Measurements from ENCODE around the gene SMPX.
"Not testable (repeated sequence)": the region's sequence is repeated elsewhere in the genome, so short reads cannot be mapped to it uniquely, and the experiment has no call there.

SMPX gene

DNA sequence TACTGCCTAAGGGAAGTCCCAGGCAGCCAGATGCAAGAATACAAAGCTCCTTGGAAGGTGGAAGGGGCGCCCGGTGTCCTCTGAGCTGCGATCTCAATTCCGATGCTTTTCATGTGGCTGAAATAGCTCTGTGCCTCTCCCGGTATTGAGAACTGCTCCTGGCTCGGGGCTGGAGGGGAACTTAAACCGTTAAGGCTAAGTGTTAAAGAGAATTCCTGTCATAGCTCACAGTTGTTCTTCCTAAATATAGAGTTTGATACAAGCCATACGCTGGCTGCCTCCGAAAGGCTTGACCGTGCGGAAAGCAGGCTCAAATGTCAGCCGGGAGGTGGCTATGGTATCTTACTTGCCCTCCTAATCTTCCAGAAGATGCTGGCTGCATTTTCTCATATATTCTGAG is at the start of gene SMPX:
Gene SMPX, minus strand, starts transcription at position 157 of the 400 bp plus-strand sequence. CDS start 3,826 bp downstream, outside the sequence.
- no peak for DNase-seq

DNA sequence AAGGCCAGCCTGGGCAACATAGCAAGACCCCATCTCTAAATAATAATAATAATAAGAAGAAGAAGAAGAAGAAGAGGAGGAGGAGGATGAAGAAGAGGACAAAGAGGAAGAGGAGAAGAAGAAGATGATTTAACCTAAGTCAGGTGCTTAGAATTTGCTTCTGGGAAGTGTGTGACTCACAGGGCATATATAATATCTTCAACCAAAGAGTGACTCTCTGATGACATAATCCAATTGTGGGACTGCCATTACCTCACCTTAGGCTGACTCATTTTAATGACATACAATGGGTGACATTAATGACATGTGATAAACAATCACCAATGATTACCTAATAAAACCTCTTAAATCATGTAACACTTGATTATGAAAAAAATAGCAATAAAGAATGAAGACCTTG is 48.8 kb upstream of the SMPX start:
- no peak for DNase-seq

DNA sequence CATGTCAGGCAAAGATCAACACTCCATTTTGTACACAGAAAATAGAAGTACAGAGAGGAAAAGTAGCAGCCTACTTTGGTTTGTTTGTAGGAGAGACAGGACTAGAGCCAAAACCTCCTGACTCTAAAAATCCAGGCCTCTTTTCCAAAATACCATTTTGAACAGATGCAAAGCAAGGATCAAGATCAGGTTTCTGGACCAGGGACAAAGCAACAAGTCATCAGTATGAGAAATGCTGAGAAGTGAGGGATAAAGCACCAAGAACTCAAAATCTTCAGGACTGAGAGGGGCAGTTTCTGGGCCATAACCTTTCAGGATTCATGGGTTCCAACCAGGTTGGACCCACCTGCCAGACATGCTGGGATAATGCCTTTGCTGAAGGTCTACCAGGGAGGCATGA is 44.9 kb upstream of the SMPX start:
- DNase-seq, result no peak

DNA sequence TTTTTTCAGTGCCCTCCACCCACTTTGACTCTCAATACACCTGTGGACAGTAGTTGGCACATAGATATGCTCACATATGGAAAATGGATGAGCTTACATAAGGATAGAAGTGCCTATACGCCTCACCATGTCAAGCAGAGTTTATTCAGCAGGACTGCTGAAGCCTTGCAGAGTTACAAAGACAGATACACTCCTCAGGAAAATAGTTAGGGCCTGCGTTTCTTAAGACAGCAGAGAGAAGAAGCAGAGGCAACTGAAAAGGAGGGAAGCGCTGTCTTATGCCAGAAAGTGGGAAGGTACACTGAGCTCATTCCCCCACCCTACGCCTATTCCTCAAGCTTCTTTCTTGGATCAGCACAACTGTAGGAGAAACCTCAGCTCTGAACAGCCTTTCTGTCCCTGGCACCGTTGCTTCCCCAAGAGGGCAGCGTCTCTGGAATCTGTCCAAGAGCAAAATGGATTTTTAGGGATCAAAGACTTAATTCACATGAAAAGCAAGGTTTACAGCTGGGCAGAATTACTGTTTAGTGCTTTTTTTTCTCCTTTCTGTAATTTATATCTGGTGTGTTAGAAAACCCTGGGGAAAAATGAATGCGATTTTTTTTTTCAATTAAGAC is 44.2 kb upstream of the SMPX start:
- no peak for DNase-seq

DNA sequence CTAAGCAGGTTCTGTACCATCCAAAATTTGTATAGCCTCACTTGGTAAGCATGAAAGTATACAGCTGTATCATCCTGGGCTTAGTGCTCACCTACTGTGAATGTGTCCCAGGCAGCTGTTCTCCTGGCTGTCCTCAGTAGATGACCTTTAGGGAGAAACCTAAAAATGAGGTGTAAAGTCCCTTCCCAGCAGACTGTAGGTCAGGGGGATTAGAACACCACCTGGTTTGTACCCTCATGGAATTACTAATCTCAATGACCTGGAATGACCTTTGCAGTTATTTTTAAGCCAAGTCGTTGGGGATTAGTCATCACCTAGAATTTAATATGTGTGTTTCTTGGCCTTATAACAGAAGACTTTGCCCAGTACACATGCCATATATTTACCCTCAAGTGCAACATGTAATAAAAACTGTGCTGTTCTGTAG is 42.4 kb upstream of the SMPX start:
- no peak for DNase-seq

DNA sequence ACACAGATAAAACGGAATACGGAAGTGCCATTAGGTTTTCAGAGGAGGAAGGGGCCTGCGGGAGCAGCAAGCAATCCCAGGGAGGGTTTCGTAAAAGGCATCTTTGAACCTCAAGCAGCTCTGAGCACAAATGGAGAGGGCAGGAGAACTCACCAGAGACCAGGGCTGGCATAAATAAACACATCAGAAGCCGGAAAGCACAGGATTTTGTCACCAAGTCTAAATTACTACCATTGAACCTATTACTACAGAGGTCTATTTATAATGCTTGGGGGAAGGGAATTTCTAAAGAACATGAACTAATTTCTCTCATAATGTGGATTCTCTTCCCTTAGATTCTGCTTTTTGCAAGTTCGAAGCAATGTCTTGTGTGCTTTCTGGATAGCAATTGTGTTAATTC is 41.9 kb upstream of the SMPX start:
- no peak for DNase-seq

DNA sequence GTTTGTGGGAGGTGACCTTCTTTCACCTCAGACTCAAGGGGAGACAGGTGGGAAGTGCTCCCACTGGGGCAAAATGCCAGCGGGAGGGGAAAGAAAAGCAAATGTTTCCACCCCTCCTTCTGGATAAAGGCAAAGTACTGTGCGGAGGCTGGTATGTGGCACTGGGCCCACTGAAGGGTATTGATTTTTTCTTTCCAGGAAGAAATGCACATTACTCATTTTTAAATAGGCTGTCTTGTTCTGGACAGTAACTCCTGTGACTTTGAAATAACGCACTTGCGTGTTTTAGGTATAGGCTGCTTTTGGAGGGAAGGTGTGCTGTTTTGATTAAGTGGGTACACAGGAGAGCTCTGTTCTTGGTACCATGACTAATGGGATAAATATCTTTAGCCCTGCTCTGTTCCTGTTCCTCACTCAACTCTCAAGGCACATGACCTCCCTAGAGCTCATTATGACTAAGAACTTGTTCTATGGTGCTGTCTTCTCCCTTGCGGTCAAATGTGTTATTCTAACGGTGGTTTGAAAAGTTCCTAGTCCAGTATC is 40.8 kb upstream of the SMPX start:
- no peak for DNase-seq

DNA sequence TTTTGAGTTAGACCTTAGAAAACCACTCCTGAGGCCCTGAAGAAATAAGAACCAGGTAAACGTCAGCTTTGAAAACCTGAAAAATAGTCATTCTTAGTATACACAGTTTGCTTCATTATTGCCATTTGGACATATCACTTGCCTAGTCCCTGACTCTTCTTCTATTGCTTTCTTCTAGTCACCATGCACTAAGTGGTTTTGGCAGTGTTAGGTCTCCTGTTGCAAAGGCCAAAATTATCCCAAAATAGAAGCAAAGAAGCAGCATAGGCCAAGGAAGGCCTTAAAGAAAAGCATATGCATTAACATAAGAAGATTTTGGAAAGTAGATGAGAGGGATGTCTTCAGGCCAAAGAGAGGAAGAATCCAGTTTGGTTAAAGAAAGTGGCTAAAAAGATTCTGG is 24.1 kb upstream of the SMPX start:
- no peak for DNase-seq

DNA sequence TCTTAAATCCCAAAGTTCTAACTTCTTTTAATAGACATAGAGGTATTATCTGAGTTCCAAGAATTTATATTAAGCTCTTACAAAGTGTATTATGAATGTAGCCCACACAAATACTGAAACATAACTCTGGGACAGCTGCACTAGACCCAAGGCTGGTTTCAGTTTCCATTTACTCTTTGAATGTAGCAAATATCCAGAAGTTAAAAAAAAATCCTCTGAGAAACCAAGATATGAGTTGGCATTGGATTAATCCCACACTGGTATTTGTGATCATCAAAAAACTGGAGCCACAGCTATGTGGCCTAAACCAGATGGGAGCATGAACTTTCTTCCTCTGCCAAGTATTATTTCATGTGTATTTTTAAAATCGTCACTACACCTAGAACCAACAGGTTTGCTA is 23.6 kb upstream of the SMPX start:
- DNase-seq, result no peak

DNA sequence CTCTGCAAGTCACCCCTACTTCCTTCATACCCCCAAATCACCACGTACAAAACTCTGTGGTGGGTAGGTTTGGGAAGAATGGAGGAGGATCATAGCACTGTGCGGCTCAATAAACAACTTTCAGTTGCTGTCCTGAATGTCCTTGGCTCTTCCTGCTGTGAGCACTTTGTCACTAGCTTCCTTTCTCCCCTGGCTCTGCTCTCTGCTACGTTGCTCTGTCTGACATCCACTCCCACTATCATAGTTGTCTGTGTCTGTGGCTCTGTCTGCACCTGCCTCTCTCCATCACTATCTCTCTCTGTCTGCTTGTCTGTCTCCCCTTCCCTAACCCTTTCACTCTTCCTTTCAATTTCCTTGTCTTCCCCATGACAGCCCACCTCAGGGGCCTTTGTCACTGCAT is 21.2 kb upstream of the SMPX start:
- no peak for DNase-seq

DNA sequence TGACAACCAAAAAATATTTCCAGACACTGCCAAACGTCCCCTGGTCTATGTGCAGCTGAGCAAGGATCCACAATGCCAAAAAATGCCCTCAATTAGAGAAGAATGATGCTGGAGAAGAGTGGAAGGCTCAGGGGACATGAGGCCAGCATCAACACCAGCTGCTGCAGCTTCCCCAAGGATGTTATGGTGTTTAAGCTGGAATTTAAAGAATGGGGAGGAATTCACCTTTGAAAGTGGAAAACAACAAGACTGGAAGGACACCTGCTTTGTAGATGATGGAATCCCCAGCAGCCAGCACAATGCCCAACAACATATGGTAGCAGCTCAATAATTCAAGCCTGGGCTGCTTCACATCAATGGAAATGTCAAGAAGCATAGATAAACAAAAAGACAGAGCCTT is 20.3 kb upstream of the SMPX start:
- no peak for DNase-seq

DNA sequence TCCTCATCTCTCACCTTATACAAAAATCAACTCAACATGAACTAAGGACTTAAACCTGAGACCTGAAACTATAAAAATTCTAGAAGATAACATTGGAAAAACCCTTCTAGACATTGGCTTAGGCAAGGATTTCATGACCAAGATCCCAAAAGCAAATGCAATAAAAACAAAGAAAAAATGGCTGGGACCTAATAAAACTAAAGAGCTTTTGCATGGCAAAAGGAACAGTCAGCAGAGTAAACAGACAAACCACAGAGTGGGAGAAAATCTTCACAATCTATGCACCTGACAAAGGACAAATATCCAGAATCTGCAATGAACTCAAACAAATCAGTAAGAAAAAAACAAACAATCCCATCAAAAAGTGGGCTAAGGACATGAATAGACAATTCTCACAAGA is 17.2 kb upstream of the SMPX start:
- DNase-seq, result not testable (repeated sequence)

DNA sequence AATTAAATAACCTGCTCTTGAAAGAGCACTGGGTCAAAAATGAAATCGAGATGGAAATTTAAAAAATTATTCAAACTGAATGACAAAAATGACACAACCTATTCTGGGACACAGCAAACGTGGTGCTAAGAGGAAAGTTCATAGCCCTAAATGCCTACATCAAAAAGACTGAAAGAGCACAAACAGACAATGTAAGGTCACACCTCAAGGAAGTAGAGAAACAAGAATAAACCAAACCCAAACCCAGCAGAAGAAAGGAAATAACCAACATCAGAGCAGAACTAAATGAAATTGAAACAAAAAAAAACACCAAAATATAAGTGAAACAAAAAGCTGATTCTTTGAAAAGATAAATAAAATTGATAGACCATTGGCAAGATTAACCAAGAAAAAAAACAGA is 15.1 kb upstream of the SMPX start:
- DNase-seq, result not testable (repeated sequence)

DNA sequence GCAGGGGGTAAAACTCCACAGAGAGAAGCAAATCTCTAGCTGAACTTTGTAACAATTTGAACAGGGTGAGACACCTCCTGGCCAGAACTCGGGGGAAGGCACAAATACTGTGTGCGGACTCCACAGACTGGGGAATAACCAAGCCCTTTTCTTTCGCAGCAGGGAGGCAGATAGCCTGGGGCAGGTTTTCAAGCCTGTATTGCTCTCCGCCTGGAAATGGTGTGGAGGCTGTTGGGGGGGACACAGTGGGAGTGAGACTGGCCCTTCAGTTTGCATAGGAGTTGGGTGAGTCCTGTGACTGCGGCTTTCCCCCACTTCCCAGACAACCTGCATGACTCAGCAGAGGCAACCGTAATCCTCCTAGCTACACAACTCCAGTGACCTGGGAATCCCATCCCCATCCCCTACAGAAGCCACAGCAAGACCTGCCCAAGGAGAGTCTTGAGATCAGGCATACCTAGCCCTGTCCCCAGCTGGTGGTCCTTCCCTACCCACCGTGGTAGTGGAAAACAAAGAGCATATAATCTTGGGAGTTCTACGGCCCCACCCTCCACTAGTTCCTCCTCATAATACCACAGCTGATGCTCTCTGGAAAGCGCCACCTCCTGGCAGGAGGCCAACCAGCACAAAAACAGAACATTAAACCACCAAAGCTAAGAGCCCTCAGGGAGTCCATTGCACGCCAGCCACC is 12.9 kb upstream of the SMPX start:
- DNase-seq, result no peak

DNA sequence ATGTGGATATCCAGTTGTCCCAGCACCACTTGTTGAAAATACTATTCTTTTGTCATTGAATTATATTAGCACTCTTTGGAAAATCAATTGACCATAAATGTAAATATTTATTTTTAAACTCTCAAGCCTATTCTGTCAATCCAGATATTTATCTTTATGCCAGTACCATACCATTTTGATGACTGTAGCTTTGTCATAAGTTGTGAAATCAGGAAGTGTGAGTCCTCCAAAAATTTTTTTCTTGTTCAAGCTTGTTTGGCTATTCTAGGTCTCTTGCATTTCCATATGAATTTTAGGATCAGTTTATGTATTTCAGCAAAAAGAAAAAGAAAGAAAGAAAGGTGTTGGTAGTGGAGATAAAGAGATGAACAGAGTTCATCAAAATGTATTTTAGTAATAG is 8.2 kb upstream of the SMPX start:
- DNase-seq, result no peak

DNA sequence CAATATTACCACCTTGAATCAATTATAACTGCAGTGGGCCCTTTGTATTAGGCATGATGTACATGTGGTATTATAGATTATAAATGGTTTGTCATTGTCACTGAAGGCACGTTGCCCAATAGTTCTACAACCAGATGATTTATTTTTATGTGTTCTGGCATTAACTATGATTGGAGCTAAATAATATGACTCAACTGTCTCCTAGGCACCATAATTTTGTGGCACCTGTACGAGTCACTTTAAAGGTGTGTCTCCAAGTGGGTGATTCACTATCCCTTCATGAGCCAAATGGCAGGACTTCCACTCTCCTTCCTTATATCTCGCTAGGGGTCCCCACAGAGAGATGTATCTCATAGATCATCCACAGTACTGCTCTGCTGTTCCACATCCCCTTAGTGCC is 6.1 kb upstream of the SMPX start:
- DNase-seq, result no peak

DNA sequence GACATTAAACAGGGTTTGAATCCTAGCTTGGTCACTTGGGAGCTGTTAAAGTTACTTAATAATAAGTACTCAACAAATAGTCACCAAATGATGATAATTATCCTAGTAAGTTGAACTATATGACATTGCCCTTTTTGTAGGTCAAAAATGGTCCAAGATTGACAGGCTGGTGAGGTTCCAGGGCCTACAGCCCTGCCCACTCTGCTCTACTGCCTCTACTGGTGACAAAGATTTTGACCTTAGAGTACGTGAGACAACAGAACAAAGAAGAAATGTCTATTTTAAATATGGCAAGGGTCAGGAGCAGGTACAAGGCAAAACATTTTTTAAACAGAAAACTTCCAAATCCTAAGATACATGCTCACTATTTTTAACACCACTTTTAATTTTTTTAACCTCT is 572 bp upstream of the SMPX start:
- DNase-seq, result no peak

DNA sequence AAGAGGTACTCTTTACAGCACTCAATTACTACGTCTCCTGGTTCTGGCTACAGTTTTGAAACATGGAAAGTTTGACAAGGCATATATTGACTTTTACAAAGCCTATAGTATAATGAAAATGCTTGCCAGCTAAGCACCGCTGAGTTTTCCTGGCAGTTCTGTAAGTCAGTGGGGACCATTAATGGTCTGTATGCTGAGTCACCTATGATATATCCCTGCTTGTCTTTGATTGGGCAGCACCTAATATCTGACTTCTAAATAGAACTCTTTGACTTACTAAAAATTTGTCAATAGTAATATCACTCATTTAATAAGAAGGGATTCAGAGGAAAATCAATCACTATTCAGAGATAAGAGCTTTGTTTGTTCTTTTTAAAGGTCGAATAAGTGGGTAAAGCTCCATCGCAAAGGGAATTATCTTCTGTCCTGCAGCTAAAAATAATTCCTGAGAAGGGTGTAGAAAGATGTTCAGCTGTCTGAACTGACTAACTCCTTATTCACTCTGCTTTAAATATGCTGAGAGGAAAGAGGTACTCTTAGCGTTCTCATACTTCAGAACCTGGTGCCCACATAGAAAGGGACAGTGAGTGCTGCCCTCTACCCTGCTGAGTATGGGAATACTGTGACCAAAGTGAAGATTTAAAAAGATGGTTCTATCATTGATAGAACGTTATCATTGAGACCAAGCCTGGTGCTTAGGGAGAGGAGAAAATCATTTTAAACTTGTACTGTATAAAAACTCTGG is 959 bp downstream of the SMPX start:
- no peak for DNase-seq

DNA sequence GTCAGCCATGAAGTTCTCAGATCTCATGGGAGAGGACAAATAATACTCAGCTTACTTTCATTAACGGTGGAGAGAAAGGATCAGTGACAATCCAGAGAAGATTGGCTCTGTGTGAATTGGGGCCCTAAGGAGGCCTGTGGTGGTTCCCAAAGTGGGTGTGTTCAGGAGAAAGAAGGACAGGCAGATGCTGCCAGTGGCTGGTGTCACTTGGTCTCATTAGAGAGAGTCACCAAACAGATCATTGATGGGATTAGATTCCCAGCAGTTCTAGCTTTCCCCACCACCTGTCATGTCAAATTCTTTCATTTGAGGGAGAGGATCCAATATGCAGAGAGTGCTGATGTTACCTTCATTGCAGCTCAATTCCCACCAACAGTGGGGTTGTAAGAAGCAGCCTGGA is 8.0 kb downstream of the SMPX start:
- no peak for DNase-seq

DNA sequence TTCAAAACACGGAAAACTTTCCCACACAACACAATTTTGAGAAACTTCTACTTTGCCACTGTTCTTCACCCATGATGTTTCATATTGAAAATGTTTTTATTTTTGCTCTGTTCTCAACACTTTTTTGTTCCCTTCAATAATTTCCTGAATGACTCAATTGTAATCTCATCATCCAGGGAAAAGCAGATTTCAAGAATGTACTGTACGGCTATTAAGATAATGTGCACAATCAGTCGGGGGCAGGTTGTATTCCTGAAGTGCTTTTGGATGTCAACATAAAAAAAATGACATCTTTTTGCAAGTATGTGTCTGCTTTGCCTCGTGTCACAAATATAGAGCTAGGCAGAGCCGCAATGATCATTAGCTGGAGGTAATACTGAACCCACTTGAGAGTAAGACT is 9.7 kb downstream of the SMPX start:
- no peak for DNase-seq

DNA sequence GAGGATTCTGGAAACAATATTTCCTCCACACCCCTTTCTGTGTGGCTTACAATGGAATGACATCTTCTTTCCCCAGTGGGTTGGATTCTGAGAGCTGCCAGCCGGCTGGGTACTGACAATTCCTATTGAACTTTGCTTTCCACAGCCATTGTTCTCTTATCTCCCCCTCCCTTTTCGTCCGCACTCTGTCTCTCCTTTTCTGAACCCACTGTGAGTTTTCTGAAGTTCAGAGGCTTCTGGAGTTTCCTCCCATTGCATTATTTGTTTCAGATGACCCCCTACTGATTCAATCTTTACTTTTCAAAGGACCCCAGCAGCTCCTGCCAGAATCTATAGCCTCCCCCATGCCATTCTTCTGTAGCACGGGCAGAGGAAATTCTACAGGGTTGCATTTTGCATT is 10.4 kb downstream of the SMPX start:
- no peak for DNase-seq

DNA sequence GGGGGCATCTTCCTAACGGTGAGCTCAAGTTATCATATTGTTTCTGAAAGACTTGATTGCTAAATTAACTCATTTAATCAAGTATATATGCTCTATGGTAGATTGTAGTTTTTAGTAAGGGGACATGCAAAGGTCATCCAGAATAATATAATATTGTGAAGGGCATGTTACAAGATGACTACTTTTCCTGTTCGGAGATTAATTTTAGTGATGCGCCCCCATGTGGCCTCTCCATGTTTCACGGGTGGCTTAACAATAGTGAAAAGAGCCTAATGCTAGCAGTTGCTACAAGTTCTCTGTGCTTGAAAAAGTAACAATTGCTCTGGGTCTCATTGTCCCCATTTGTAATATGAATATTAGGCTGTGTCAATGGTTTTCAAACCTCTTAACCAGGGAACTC is 12.2 kb downstream of the SMPX start:
- DNase-seq, result no peak

DNA sequence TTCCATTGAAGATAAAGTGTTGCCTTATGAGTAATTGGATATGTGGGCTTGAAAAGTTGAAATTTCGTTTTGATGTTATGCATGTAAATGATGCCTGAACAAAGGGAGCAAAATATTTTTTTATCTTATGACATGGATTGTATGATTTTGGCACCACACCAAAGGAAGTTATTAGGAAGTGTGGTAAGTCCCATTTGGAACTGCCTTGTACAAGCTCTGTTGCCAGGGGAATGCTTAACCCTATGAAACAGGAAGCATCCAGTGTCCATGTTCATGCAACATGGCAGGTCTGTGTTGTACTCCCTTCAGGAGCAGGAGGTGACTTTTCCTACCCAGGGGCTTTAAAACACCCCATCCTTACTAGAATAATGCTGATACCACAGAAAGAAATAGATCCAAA is 13.2 kb downstream of the SMPX start:
- no peak for DNase-seq

DNA sequence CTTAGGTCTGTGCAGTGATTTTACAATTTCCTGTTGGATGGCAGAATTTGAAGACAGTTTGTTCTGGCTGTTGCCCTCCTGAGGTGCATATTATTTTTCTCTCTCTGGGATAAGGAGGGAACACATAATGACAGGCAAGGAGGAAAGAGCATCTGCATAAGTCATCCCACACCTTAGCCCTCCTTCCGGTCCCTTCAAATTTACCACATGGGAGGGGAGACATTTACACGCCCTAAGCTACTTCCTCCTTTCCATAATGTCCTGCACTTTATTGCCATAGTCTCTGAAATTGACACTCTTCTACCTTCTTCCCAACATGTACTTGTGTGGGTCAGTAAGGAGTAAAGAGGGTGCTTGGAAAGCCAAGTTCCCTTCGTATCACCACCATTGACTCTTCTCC is 13.9 kb downstream of the SMPX start:
- no peak for DNase-seq
